Omental fat pad (tissue), 4 donors: ENCODE data around the gene FAM222A. TPM values are rescaled to one million over a fixed set of nuclear protein-coding genes. Genes with fewer than 3 reads are reported as not detected.

Source experiments
- ATAC-seq: fragments of 150-250 bp; one replicate; pipeline ENCODE4 v1.9.1; 2016; ENCODE audit warnings: mild to moderate bottlenecking, moderate library complexity; ENCODE audit not compliant: low FRiP score
- DNase-seq: peaks from one replicate; pipeline ENCODE4 v3.0.0-alpha.2; 2019; ENCODE audit warnings: low spot score
- total RNA-seq, 4 donors: library from RNA; depleted of rRNA; stranded (reverse); fragments of >200 nt; gene quantifications; one replicate each; pipeline ENCODE4 v1.1.0, GENCODE V29; 2016
- TF ChIP-seq, protein P1 (sequence below), 3 donors: fragments of 450-650 bp; IDR thresholded peaks; one replicate each; pipeline ENCODE4 v1.5.1; 2016 to 2017; ENCODE audit warnings: antibody characterized with exemption in 3 of 3, mild to moderate bottlenecking in 3 of 3, moderate library complexity in 2 of 3

FAM222A gene
- total RNA-seq, 4 donors from 2014 or later, result 0.94 to 2.6 (median 2.3) TPM; not detected in 1

DNA sequence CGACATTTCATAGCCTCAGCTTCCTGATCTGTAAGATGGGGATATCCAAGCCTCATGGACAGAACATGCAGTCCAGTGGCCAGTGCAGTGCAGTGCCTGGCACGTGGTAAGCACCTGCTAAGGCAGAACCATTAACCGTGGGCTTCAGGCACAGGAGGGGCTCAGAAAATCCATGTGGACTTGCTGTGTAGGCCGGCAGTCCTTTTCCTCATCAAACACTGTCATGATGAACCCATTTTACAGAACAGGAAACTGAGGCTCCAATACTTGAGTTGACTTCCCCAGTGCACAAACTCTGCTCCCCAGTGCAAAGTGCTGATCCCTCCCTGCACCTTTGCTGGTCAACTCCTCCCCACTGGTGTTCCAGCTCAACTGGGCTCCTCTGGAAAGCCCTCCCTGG, 101.6 kb downstream of the FAM222A start:
- ATAC-seq (no peak), DNase-seq (no peak)
- TF ChIP-seq, protein P1, sequence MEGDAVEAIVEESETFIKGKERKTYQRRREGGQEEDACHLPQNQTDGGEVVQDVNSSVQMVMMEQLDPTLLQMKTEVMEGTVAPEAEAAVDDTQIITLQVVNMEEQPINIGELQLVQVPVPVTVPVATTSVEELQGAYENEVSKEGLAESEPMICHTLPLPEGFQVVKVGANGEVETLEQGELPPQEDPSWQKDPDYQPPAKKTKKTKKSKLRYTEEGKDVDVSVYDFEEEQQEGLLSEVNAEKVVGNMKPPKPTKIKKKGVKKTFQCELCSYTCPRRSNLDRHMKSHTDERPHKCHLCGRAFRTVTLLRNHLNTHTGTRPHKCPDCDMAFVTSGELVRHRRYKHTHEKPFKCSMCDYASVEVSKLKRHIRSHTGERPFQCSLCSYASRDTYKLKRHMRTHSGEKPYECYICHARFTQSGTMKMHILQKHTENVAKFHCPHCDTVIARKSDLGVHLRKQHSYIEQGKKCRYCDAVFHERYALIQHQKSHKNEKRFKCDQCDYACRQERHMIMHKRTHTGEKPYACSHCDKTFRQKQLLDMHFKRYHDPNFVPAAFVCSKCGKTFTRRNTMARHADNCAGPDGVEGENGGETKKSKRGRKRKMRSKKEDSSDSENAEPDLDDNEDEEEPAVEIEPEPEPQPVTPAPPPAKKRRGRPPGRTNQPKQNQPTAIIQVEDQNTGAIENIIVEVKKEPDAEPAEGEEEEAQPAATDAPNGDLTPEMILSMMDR (IDR thresholded peaks at IDR 0.05), result no peak

DNA sequence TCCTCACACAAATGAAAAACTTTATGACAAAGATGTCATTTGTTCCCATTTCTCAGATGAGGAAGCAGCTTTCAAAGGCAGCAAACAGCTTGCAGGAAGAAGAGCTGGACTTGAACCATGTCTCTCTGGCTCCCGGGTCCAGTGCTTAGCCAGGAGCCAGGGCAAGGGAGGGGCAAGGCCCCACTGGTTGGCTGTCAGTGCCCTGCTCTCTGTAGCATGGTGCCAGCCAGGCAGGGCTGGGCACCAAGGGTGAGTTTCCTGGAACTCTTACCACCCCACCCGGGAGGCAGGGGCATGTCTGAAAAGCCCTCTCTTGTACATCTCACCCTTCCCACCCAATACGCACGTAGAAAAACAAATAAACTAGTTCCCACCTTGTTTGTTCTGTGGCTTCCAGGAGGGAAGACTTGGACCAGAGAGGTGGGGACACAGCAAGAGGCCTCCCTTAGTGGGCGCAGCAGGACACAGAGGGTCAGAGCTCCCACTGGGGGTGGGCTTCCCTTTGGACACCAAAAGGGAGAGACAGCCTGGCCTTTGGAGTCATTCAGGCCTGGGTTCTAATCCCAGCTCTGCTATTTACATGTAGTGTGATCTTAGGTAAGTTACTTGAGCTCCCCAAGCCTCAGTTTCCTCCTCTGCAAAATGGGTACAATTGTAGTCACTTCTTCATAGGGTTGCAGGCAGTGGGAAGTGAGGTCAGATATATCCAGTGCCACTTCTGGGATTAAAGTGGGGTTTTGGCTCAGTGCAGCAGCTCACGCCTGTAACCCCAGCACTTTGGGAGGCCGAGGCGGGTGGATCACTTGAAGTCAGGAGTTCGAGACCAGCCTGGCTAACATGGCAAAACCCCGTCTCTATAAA, 102.4 kb downstream of the FAM222A start:
- ATAC-seq (no peak), DNase-seq (no peak)
- TF ChIP-seq, protein P1 (IDR thresholded peaks at IDR 0.05), result no peak

DNA sequence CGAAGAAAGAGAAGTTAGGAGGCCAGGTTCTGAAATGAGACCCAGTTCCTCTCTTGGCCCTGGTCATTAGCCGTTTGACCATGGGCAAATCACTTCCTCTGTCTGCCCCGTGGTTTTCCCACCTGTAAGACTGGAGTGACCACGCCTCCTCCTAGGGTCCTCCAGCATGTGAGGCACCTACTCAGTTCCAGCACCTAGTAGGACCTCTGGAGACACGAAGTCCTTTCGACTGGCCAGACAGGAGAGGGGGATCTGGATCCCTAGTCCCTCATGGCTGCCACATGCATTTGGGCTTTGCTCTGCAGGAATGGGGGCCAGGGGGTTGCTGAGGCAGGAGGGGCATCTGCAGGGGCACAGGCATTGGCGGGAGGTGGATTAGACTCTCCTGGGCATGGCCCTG, 103.2 kb downstream of the FAM222A start:
- DNase-seq (no peak), ATAC-seq (no peak)
- TF ChIP-seq, protein P1 (IDR thresholded peaks at IDR 0.05), result no peak

DNA sequence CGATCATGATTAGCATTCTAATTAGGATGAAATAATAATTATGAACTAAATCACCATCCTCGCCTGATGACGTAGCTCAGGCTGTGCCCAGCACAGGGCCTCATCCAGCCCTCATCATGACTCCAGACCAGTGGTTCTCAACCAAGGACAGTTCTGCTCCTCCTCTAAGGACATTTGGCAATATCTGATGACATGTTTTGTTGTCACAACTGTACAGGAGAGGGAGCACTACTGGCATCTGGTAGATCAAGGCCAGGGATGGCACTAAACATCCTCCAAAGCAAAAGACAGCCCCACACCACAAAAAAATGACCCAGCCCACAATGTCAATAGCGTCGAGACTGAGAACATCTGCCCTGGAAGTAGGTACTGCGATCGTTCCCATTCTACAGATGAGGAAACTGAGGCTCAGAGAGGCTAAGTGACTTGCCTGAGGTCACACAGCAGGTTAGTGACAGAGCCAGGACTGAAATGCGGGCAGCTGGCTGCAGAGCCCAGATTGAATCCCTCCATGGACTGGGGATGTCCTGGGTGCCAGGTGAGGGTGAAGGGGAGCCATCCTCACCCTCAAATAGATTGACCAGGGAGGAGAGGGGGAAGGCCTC, 104.1 kb downstream of the FAM222A start:
- no peak for ATAC-seq
- TF ChIP-seq, protein P1 (IDR thresholded peaks at IDR 0.05), result no peak

DNA sequence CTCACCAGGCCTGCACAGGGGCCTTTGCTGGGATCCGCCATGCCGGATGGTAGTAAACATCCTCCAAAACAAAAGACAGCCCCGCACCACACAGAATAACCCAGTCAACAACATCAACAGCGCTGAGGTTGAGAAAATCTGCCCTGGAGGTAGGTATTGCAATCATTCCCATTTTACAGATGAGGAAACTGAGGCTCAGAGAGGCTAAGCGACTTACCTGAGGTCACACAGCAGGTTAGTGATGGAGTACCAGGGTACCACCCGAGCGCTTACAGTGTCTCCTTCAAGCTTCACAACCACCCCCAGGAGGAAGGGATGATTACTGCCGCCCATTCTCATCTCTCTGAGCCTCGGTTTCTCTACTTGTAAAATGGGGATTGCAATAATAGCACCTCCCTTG, 104.6 kb downstream of the FAM222A start:
- TF ChIP-seq, protein P1 (IDR thresholded peaks at IDR 0.05), result no peak
- ATAC-seq, result no peak
- no peak for DNase-seq

More for the DNA sequence above, 104.1 kb downstream of the FAM222A start:
- no peak for DNase-seq

DNA sequence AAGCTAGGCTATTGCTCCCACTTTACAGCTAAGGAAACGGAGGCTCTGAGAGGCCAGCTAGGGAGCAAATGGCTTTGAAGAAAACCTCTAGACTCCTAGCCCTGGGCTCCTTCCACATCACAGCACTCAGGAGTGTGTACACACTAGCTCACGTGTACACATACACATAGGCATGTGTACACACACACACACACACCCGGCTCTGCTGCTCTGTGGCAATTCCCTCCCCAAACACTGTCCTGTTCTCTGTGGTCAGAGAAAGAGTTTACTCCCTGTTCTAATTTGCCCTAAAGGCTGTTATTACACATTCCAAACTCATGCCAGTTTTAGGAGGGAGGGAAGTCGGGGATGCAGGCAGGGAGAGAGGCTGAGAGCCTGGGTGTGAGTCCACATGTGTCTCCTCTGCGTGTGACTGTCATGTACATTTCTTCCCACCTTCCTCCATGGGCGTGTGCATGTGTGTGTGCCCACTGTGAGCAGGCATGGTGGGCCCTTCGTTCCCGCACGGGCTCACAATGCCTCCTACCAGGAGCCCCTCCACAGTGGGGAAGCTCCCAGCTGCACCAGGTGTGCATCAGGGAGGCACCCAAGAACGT, 105.4 kb downstream of the FAM222A start:
- TF ChIP-seq, protein P1 (IDR thresholded peaks at IDR 0.05), result no peak
- ATAC-seq, result no peak
- no peak for DNase-seq

Other genes with a start within 250 kb of the FAM222A start
- 10 to 100 TPM; 75.6 to 99.6 (median 81.8) TPM for gene KCTD10, start 236.5 kb upstream of the FAM222A start, total RNA-seq
- 10 to 100 TPM; 36.6 to 82.4 (median 40.1) TPM for gene UBE3B, start 236.2 kb upstream of the FAM222A start, total RNA-seq
- gene MMAB, start 140.3 kb upstream of the FAM222A start, total RNA-seq, result 10 to 100 TPM; 20.2 to 38.0 (median 29.1) TPM
- gene MVK, start 140.0 kb upstream of the FAM222A start, total RNA-seq, result 10 to 100 TPM in 2 of 4 donors, 1 to 10 TPM in 2; 7.1 to 12.0 (median 9.9) TPM
- 1 to 10 TPM; 1.2 to 2.4 (median 1.6) TPM for gene TRPV4, start 119.6 kb downstream of the FAM222A start, total RNA-seq
- 10 to 100 TPM; 28.5 to 42.7 (median 36.5) TPM for gene GLTP, start 166.7 kb downstream of the FAM222A start, total RNA-seq
- gene TCHP, start 186.4 kb downstream of the FAM222A start, total RNA-seq, result 10 to 100 TPM in 3 of 4 donors, 1 to 10 TPM in 1; 7.0 to 30.1 (median 12.1) TPM